Measurements from ENCODE around the gene NPTN.

DNA sequence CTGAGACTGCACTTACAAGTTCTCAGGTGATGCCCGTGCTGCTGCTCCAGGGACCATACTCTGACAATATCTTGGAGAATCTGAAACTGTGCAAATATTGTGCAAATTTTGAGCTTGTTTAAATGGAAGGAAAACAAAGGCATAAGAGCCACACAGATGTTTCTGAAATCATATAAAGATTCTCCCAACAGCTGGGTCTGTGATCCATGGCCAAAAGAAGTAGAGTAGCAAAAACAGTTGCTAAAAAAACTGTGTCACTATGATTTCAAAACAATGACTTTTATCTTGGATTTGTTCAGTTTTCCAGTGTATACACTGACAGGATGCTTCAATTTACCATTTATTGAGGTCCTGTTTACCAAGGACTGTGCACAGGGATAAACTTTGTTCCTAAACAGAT lies 25.3 kb downstream of the NPTN start:
- TF ChIP-seq TEAD4 (IDR thresholded peaks at IDR 0.05; ENCODE audit: low read length) (no peak), TEAD4 (CRISPR knock-in tag; IDR thresholded peaks at IDR 0.05; ENCODE audit: borderline replicate concordance) (no peak), SMC3 (conservative IDR thresholded peaks at IDR 0.05; ENCODE audit: insufficient read depth, low read depth, low read length) (no peak), MTA2 (IDR thresholded peaks at IDR 0.05; ENCODE audit: low read depth) (no peak), ZNF780A (CRISPR knock-in tag; IDR thresholded peaks at IDR 0.05) (no peak), ZFP30 (CRISPR knock-in tag; IDR thresholded peaks at IDR 0.05; ENCODE audit: borderline replicate concordance) (no peak), MTA1 (IDR thresholded peaks at IDR 0.05; ENCODE audit: borderline replicate concordance) (no peak), CHD2 (IDR thresholded peaks at IDR 0.05; ENCODE audit: low read depth, low read length) (no peak)
- TF ChIP-seq, protein P1, sequence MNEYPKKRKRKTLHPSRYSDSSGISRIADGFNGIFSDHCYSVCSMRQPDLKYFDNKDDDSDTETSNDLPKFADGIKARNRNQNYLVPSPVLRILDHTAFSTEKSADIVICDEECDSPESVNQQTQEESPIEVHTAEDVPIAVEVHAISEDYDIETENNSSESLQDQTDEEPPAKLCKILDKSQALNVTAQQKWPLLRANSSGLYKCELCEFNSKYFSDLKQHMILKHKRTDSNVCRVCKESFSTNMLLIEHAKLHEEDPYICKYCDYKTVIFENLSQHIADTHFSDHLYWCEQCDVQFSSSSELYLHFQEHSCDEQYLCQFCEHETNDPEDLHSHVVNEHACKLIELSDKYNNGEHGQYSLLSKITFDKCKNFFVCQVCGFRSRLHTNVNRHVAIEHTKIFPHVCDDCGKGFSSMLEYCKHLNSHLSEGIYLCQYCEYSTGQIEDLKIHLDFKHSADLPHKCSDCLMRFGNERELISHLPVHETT (CRISPR knock-in tag; conservative IDR thresholded peaks at IDR 0.05 in 1 of 2, IDR thresholded peaks at IDR 0.05 in 1 of 2): no peak
